ENCODE results near the gene DDX41. TPM values are rescaled to one million over a fixed set of nuclear protein-coding genes. Genes with fewer than 3 reads are reported as not detected.

Gene DDX41
- total and polyA plus RNA-seq, 12 donors = 19.7 to 55.7 (median 30.4) TPM

DNA sequence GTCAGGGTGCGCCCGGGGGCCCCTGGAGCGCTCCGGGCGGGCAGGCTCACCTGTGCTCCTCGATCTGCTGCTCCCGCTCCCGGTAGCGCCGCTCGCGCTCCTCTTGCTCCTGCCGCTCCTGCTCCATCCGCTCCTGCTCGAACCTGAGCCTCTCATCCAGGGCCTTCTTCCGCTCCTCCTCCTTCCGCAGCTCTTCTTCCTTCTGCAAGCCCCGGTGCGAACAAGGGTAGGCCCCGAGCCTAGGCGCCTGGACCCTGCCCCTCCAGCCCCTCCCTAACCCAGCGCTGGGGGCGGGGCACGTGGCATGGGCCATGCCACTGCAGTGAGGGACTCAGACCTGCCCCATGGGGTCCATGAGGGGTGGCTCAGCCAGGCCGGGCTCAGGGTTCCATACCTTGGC is 49.9 kb downstream of the DDX41 start:
- H3K27me3 ChIP-seq = peaks cover 0 to 11% (median 3%) of the 10 kb centered on the region in 7 donors
- no peak overlapping the region for H3K4me3 ChIP-seq
- no peak for DNase-seq
- no peak for ATAC-seq
- H3K4me1 ChIP-seq = peaks cover 18 to 42% (median 34%) of the 10 kb centered on the region in 9 donors
- peaks cover 0 to 9% (median 0%) of the 10 kb centered on the region in 11 donors for H3K9me3 ChIP-seq
- no peak for TF ChIP-seq CTCF (IDR thresholded peaks at IDR 0.05)
- WGBS, 2 donors = 95 to 96% methylated on average over 25 of the region's 25 CpGs
- intact Hi-C loops (cut with DNase I) = no loop called here
- peaks cover 0 to 43% (median 16%) of the 10 kb centered on the region in 9 donors for H3K36me3 ChIP-seq
- H3K27ac ChIP-seq = no peak overlapping the region

GRCh38 chr5:177465044-177465443 is 51.7 kb downstream of the DDX41 start:
- Histone ChIP-seq H3K27ac (no peak overlapping the region), H3K4me3 (no peak overlapping the region), H3K27me3 (peaks cover 0 to 4% (median 0%) of the 10 kb centered on the region in 7 donors), H3K36me3 (peaks cover 0 to 51% (median 16%) of the 10 kb centered on the region in 9 donors), H3K9me3 (peaks cover 0 to 9% (median 0%) of the 10 kb centered on the region in 11 donors), H3K4me1 (peaks cover 12 to 31% (median 22%) of the 10 kb centered on the region in 9 donors)
- DNase-seq (no peak), ATAC-seq (no peak)
- WGBS, 2 donors = 94 to 98% methylated on average over 11 of the region's 11 CpGs
- intact Hi-C loops (cut with DNase I) = no loop called here
- TF ChIP-seq CTCF (IDR thresholded peaks at IDR 0.05) = no peak

DNA sequence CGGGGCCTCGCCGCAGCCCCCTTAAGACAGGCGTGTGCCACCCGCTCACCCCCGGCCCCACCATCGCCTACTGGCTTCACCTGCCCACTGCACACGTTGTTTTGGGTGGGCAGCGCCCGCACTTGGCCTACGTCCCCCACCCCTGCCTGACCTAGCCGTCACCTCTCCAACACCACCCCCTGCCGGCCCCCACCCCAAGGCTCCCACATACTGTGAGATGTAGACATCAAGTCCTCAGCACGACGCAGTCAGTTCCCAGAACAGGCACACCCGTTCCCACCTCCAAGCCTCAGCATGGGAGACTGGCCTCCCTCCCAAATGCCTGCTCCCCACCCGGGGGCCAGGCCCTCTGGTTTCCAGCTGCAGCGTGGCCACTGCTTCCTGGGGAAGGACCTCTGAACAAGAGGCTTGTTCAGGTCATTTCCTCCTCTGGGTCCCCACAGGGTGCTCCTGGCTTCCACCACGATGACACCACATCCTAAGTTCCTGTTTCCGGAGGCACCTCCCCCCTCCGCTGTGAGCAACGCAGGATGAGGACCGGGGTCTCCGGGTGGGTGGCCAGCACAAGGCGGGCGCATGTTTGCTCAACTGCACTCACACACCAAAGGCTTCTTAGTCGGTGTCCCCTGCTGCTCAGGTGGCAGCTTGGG is 54.6 kb downstream of the DDX41 start:
- TF ChIP-seq CTCF (IDR thresholded peaks at IDR 0.05) = peak in 1 of 9 donors; percentile 6
- H3K27me3 ChIP-seq = no peaks in the 10 kb centered on the region
- intact Hi-C loops (cut with DNase I) = no loop called here
- H3K4me1 ChIP-seq = peaks cover 0 to 27% (median 12%) of the 10 kb centered on the region in 9 donors
- ATAC-seq (peak; percentile 44 to 79 (median 67)), DNase-seq (peak; percentile 55 to 65)
- peak overlapping the region; percentile 59 to 91 (median 81) for H3K27ac ChIP-seq
- H3K4me3 ChIP-seq = peak overlapping the region in 5 of 10 donors; percentile 12 to 34 (median 20)
- peaks cover 0 to 9% (median 0%) of the 10 kb centered on the region in 11 donors for H3K9me3 ChIP-seq
- H3K36me3 ChIP-seq = peaks cover 0 to 65% (median 13%) of the 10 kb centered on the region in 9 donors
- WGBS, 2 donors = 59 to 70% methylated on average over 27 of the region's 27 CpGs

Other genes starting within 250 kb of the DDX41 start
- 10 to 100 TPM; 14.7 to 22.1 (median 19.3) TPM for gene RAB24, start 213.2 kb downstream of the DDX41 start, total RNA-seq
- 10 to 100 TPM; 31.7 to 39.4 TPM for gene RAB24, start 213.2 kb downstream of the DDX41 start, polyA plus RNA-seq
- gene PRELID1, start 213.2 kb downstream of the DDX41 start, total RNA-seq = 10 to 100 TPM; 32.3 to 69.8 (median 36.2) TPM
- 100 to 1,000 TPM in 1 of 2 donors, 10 to 100 TPM in 1; 53.9 to 166 TPM for gene PRELID1, start 213.2 kb downstream of the DDX41 start, polyA plus RNA-seq
- 1 to 10 TPM; 1.2 to 6.4 (median 2.4) TPM for gene MXD3, start 205.1 kb downstream of the DDX41 start, total RNA-seq
- 1 to 10 TPM; 2.3 to 7.1 TPM for gene MXD3, start 205.1 kb downstream of the DDX41 start, polyA plus RNA-seq
- gene LMAN2, start 165.3 kb downstream of the DDX41 start, total RNA-seq = 100 to 1,000 TPM in 1 of 10 donors, 10 to 100 TPM in 9; 46.3 to 111 (median 56.3) TPM
- gene LMAN2, start 165.3 kb downstream of the DDX41 start, polyA plus RNA-seq = 100 to 1,000 TPM in 1 of 2 donors, 10 to 100 TPM in 1; 47.4 to 215 TPM
- 1 to 10 TPM; 2.2 to 9.6 (median 4.5) TPM for gene RGS14, start 159.0 kb downstream of the DDX41 start, total RNA-seq
- gene RGS14, start 159.0 kb downstream of the DDX41 start, polyA plus RNA-seq = 1 to 10 TPM; 2.6 to 3.9 TPM
- under 1 TPM in 1 of 10 donors, not detected in 9; 0.12 TPM for gene SLC34A1, start 132.5 kb downstream of the DDX41 start, total RNA-seq
- gene SLC34A1, start 132.5 kb downstream of the DDX41 start, polyA plus RNA-seq = not detected
- gene PFN3, start 116.3 kb downstream of the DDX41 start, total RNA-seq = not detected
- gene PFN3, start 116.3 kb downstream of the DDX41 start, polyA plus RNA-seq = not detected
- under 1 TPM in 1 of 10 donors, not detected in 9; 0.25 TPM for gene F12, start 107.4 kb downstream of the DDX41 start, total RNA-seq
- gene F12, start 107.4 kb downstream of the DDX41 start, polyA plus RNA-seq = under 1 TPM; 0.28 to 0.37 TPM
- 10 to 100 TPM; 11.8 to 21.2 (median 15.2) TPM for gene GRK6, start 90.3 kb downstream of the DDX41 start, total RNA-seq
- 10 to 100 TPM in 1 of 2 donors, 1 to 10 TPM in 1; 6.7 to 22.9 TPM for gene GRK6, start 90.3 kb downstream of the DDX41 start, polyA plus RNA-seq
- gene PRR7, start 70.1 kb downstream of the DDX41 start, total RNA-seq = 1 to 10 TPM in 9 of 10 donors, under 1 TPM in 1; 0.97 to 2.9 (median 1.9) TPM
- gene PRR7, start 70.1 kb downstream of the DDX41 start, polyA plus RNA-seq = 1 to 10 TPM; 1.8 to 2.7 TPM
- gene DBN1, start 43.3 kb downstream of the DDX41 start, total RNA-seq = 10 to 100 TPM; 13.1 to 52.9 (median 19.1) TPM
- 10 to 100 TPM; 19.2 to 31.5 TPM for gene DBN1, start 43.3 kb downstream of the DDX41 start, polyA plus RNA-seq
- gene PDLIM7, start 19.4 kb downstream of the DDX41 start, total RNA-seq = 10 to 100 TPM; 32.5 to 70.6 (median 51.0) TPM
- 100 to 1,000 TPM; 129 to 131 TPM for gene PDLIM7, start 19.4 kb downstream of the DDX41 start, polyA plus RNA-seq
- 10 to 100 TPM in 1 of 10 donors, 1 to 10 TPM in 7, under 1 TPM in 2; 0.74 to 11.4 (median 1.9) TPM for gene DOK3, start 7.1 kb downstream of the DDX41 start, total RNA-seq
- gene DOK3, start 7.1 kb downstream of the DDX41 start, polyA plus RNA-seq = 1 to 10 TPM; 2.4 to 4.0 TPM
- gene FAM193B, start 37.6 kb upstream of the DDX41 start, total RNA-seq = 10 to 100 TPM; 14.1 to 34.4 (median 20.1) TPM
- gene FAM193B, start 37.6 kb upstream of the DDX41 start, polyA plus RNA-seq = 100 to 1,000 TPM in 1 of 2 donors, 10 to 100 TPM in 1; 28.0 to 201 TPM
- 100 to 1,000 TPM in 2 of 10 donors, 10 to 100 TPM in 8; 58.1 to 140 (median 69.5) TPM for gene TMED9, start 75.2 kb upstream of the DDX41 start, total RNA-seq
- 100 to 1,000 TPM in 1 of 2 donors, 10 to 100 TPM in 1; 48.3 to 310 TPM for gene TMED9, start 75.2 kb upstream of the DDX41 start, polyA plus RNA-seq
- gene B4GALT7, start 83.2 kb upstream of the DDX41 start, total RNA-seq = 10 to 100 TPM in 9 of 10 donors, 1 to 10 TPM in 1; 9.8 to 17.4 (median 15.0) TPM
- 10 to 100 TPM; 20.4 to 29.7 TPM for gene B4GALT7, start 83.2 kb upstream of the DDX41 start, polyA plus RNA-seq